Prostate gland (tissue), 2 donors: ENCODE data around the gene NDUFC1.

ENCODE experiments used
- CTCF ChIP-seq, 4 experiments: fragments of 200-600 bp in 2 of 4; fragments of 450-650 bp in 2 of 4; sonication (generic) in 2 of 4; IDR thresholded peaks; 1 replicate in 3 of 4; 2 replicates in 1 of 4; pipeline ENCODE4 v1.5.1; 2016 to 2019; ENCODE audit warnings: antibody characterized with exemption in 4 of 4, mild to moderate bottlenecking in 2 of 4, moderate library complexity in 2 of 4
- POLR2A ChIP-seq: fragments of 450-650 bp; IDR thresholded peaks from one replicate; pipeline ENCODE4 v1.6.1; 2016; ENCODE audit warnings: antibody characterized with exemption, mild to moderate bottlenecking
- POLR2AphosphoS5 ChIP-seq: sonication (generic); formaldehyde crosslinking; IDR thresholded peaks from one replicate; pipeline ENCODE4 v1.6.1; 2017; ENCODE audit warnings: antibody characterized with exemption

- no peak for TF ChIP-seq CTCF (IDR thresholded peaks at IDR 0.05)
- no peak for TF ChIP-seq POLR2A
- TF ChIP-seq POLR2AphosphoS5 = no peak
Observed at GRCh38 chr4:139247241-139247640, 55.0 kb downstream of the NDUFC1 start.
